NCI-H1436 treated with DMSO at 0.1 percent for 48 hours (cell line): ENCODE data around the gene SMC4.
"Not testable (repeated sequence)": the region's sequence is repeated elsewhere in the genome, so short reads cannot be mapped to it uniquely, and the experiment has no call there.

Experiments used
- DNase-seq: peaks from one replicate; lab custom pipeline; 2025; lab: John Stamatoyannopoulos, UW

The SMC4 gene

DNA sequence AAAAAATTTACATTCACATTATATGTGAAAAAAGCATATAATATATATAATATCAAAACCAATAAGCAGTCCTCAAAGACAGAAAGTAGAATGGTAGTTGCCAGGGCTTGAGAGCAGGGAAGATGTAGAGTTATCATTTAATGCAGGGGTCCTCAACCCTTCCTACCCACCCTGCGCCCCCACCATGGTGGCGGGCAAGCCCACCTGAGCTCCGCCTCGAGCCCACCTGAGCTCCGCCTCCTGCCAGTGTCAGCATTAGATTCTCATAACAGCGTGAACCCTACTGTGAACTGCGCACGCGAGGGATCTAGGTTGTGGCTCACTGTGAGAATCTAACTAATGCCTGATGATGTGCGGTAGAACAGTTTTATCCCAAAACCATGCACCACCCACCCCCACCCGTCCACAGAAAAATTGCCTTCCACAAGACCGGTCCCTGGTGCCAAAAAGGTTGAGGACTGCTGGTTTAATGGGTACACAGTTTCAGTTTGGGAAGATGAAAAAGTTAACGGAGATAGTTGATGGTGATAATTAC, 47.1 kb downstream of the SMC4 start:
- no peak for DNase-seq

DNA sequence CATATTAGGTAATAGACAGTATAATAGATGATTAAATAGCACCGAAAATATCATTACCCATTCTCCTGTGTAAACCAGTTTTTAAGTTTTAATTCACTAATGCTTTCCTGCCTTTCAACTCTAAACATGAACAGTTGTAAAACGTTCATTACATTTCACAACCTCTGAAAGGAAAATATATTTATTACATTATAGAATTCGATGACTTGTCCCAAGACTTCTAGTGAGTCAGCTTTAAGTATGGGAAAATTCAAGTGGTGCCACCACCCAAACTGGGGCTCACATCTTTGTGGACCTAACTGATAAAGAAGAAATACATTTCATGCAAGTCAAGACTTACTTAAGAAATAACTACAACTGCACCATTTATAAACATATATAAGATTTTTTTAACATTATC, 48.1 kb downstream of the SMC4 start:
- no peak for DNase-seq

DNA sequence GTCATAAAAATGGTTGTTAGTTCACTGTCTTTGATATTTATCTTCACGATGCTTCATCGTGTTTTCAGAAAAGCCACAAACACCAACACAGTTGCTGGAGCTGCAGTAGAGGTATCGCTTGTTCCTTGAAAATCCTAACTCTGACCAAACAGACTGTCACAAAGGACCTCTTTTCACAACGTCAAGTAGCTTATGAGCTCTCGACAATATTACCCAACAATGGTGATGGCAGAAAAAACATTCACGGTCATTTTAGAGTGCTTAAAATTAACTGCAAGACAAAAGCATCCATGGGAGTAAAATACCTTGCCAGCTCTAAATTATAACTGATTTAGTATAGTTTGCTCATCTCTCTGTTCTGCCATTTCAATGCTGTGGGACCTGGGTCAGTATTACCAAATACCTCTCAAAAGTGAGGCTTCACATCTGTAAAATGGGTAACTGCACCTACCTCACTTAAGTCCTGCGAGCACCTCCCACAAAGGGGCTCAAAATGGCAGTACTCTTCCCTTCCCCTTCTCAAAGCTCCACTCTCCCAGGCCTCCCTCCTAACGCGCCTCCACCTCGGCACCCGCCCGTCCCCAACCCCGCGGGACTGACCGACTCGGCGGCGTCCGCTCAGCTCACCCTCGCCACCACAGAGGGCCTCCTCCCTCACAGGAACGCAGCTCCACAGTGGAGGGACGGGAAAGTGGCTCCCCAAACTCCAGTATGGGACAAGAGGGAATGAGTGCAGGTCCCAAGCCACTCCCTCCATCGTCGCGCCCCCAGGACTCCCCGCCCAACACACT, 49.6 kb downstream of the SMC4 start:
- no peak for DNase-seq

DNA sequence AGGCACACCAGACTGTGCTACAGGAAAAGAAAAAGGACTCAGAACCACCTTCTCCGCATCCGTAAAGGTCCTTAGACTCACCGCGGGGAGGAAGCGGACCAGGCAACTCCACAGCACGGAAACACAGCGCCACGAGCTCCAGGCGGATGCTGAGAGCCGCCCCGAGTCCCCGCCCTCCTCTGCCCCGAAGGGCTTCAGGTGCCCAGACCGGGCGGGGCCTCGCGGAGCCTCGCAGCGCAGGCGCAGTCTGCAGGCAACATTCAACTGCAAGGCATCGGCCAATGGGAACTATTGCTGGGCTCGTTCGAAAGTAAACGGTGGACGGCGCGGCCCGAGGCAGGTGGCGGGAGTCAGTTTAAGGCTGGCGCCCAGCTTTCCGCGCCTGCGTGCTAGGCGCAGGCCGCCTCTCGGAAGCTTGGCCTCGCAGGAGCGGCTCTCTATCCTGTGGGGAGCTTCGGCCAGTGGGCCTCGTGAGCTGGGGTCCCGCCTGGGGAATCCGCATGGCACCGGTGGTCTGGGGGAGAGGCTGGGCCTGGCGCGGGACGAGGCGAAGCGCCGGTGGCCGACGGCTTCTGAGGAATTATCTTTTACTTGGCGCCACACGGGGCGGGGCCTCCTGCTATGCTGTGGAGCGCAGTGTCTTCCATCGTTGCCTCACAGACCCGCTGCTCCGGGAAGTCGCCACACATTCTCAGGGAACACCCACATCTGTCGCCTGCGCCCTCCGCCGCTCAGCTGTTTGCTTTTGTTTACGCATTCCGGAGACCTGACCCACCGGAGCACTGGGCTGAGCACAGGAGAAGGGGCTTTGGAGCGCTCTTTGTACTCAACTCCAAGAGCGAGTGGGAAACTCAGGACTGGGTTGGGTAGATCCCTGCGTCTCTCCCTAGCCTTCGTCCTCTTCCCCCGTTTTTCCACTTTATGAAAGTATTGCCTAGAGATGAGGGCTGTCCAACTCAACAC, 50.5 kb downstream of the SMC4 start, which contains the start of gene TRIM59:
TSS of gene TRIM59 (minus strand) at position 151 of the 963 bp plus-strand sequence. CDS start 10,603 bp downstream, outside the sequence.
- no peak for DNase-seq

DNA sequence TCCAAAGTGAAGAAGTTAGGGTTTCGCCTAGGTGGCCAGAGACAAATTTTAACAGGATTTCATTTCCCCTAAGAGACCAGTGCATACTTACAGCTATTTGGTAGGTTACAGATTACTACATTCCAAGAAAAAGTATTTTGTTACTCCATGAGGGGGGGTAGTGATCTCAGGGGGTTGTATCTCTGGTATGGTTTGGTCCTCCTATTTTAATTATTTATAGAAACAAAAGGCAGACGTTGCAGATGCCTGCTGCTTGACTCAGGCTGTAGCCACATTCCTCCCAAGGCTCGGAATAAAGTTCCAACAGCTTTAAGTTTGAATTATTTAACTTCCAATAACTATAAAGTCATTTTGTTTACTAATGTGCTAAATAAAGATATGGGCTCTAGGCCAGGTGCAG, 51.4 kb downstream of the SMC4 start:
- no peak for DNase-seq

DNA sequence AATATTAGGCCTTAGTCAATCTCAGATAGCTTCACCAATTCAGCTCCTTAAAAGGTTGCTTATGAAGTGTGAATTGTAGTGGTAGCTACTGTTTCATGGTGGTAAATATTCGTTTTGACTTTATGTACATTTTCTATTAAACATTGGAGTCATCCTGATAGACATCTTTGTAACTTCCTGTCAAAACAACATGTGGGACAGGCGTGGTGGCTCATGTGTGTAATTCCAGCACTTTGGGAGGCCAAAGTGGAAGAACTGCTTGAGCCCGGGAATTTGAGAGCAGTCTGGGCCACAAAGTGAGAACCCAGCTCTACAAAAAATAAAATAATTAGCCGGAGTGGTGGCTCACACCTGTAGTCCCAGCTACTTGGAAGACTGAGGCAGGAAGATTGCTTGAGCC, 52.2 kb downstream of the SMC4 start:
- no peak for DNase-seq

DNA sequence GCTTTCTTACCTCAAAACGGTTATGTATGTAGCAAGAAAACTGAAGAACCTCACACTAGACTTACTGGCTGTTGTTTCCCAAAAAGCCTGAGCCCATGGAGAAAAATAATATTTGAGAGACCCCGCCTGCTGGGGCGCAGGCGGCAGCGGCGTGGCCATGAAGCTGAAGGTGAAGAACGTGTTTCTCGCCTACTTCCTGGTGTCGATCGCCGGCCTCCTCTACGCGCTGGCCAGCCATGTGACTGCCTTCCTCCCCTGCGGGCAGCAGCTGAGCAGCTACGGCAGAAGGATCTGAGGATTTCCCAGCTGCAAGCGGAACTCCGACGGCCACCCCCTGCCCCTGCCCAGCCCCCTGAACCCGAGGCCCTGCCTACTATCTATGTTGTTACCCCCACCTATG, 52.8 kb downstream of the SMC4 start:
- not testable (repeated sequence) for DNase-seq

DNA sequence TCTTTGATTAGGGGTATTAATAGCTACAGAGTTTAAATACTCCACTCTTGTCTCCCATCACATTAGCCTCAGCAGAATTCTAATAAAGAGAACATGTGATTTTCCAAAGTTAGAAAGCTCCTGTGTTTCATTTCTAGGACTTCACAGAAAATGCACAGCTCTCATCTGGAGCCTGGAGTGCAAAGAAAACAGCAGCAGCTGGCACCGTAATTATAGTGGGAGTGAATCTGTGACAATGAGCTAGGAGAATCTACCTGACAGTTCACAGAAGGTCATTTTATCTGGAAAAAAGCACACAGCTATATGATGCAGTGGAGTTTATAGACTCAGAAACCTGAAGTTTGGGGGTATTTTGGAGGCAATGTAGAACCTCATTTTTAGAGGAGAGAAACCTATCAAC, 55.5 kb downstream of the SMC4 start:
- no peak for DNase-seq

DNA sequence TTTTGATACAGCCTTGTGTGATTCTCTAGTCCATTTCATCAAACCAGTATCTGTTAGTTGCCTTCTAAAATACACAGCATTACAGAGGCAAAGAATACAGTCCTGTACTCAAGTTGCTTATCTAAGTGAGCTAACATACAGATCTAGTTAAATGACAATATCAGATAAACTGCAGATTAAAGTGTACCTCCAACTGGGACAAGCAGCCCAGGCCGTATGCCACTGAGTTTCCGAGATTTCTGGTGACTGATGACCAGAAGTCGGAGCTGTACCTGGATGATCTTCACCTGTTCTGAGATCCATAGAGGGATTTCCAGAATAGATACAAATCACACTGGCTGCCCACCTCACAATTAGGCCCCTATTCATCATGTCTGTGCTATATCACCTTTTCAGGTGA, 56.4 kb downstream of the SMC4 start:
- no peak for DNase-seq

DNA sequence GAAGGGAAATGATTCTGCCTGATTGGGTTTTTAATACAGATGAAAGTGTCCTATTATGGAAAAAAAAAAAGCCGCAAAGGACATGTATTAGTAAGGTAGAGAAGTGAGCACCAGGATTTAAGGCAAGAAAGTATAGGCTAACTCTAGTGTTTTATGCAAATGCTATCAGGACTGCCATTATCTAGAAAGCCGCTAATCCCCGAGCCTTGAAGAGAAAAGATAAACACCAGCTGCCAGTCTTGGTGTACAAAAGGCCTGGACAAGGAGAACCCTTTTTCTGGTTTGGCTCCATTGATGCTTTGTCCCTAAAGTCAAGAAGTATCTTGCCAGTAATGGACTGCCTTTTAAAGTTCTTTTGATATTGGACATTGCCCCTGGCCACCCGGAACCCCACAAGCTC, 58.7 kb downstream of the SMC4 start:
- DNase-seq, result no peak

DNA sequence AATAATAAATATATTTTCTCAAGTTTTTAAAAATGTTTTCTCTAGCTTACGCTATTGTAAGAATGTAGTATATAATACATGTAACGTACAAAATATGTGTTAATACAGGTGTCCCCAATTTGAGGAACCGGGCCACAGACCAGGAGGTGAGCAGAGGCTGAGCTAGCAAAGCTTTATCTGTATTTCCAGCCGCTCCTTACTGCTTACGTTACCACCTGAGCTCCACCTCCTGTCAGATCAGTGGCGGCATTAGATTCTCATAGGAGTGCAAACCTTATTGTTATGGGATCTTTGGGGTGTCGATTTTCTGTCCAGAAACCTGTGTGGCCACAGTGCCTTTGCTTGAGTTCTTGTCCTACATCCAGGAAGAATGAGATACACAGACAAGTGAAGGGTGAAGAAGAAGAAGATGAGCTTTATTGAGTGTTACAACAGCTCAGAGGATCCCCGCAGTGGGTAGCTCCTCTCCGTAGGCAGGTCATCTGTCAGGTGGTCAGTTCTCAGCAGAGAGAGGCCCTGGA, 60.1 kb downstream of the SMC4 start:
- DNase-seq, result no peak

DNA sequence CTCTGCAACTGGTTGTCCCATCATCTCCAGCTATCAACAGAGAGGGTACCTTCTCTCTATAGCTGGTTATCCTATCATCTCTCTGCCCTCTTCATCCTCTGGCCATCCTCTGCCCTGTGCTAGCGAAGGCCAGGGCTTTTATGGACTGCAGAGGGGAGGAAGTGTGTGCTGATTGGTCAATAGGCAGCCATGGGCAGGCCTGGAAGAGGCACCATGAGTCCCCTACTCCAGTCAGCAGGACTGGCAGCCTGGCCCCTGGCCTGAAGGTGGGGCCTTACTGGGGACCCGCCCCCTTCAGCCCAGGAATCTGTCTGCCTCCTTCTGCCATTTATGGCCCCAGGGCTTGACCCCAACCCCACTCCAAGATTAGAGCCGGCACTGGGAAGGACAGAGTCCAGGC, 60.6 kb downstream of the SMC4 start:
- no peak for DNase-seq

DNA sequence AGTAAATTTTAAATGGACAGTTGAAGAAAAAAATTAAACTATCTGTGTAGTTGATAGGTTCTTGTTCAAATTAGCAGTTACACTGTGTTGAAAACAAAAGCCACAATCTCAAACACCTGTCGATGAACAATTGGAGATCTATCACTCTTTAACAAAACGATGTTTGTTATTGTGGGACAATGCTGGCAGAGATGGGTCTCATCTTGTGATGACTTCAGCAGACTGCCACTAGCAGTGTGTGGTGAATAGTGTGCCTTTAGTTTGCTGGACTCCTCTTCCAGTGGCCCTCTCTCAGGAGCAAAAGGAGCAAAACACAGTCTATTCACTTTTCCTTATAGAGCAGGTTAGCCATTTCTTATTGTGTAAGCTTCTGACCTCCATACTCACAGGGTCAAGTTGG, 64.9 kb downstream of the SMC4 start:
- no peak for DNase-seq

DNA sequence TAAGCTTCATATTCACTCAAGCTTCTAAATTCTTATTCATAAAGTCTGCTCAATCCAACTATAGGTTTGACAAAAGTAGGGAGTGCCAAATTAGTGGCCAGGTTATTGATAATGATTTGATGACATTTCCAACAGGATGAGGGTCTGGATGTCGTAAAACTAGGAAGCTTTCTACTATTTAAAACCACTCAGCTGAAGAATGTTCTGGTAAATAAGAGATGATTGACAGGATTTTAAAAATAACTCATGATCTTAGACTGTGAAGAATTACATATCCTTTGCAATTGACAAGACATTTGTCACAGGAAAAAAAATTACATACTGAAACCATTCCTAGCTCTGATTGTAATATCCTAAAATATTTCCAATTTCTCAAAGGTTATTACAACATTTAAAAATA, 65.5 kb downstream of the SMC4 start:
- no peak for DNase-seq

DNA sequence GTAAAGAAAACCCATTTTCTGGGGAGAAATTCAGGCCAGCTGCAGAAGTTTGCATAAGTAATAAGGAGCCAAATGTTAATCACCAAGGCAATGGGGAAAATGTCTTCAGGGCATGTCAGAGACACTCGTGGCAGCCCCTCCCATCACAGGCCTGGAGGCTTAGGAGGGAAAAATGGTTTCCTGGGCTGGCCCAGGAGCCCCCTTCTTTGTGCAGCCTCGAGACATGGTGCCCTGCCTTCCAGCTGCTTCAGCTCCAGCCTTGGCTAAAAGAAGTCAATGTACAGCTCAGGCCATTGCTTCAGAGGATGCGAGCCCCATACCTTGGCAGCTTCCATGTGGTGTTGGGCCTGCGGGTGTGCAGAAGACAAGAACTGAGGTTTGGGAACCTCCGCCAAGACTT, 70.7 kb downstream of the SMC4 start:
- no peak for DNase-seq

DNA sequence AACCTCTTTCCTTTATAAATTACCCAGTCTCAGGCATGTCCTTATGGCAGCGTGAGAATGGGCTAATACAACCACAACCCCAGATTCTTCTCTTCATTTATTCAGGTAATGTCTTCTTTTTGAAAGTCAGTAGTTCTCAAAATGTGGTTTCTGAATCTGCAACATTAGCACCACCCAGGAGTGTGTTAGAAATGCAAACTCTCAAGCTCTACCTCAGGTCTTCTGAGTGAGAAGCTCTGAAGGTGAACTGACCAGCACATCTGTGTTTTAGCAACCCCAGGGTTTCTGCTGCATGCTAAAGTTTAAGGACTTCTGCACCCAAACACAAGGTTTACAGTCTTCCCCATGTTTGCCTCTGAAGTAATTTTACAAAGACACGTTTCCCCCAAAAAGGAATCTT, 72.4 kb downstream of the SMC4 start:
- no peak for DNase-seq

DNA sequence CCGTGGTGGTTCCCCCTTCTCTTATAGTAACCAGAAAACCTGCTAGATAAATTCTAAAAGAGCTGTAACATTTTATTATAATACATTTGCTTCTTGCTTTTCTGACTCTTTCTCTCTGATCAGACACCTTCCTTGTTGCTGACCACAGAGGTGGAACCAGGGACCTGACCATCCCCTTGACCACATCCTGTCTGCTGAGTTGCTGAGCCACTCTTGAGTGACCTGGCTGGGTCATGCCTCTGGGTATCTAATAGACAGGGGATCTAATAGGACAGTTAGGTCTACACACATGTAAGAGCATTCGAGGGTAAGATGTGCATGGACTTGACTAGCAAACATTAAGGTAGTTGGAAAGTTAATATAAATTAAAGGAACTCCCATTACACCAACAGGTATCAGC, 72.9 kb downstream of the SMC4 start:
- DNase-seq, result no peak

DNA sequence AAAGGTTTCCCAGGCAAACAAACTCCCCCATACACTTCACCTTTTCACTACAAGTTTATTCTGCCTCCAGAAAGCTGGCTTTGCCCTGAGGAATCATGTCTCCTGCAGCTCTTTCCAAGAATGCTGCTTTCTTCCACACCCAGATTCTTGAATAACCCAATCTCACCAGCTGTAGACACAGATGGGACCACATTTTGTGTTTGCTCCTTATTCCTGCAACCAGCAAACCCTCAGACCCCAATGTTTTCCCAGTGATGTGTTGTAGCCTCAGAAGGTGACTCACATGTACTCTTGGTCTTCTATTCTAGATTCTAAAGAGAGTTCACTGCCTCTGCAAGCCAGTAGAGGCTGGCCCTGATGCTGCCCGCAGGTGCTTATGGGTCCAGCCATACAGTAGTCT, 73.8 kb downstream of the SMC4 start:
- DNase-seq, result no peak

DNA sequence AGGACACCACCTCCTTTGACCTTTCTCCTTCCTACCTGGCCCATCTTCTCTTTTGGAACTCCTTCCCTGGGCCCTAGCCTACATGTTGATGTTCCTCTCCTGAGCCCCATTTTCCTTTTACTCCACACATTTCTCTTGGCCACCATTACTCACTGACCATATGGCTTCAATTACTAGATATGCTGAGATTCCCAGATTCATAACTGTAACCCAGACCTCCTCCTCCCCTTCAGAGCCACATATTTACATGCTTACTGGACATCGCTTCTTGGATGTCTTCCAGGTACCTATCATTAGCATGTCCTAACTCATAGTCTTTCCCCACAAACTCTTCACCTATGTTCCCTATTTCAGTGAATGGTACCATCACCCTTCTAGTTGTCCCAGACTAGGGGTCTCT, 74.5 kb downstream of the SMC4 start:
- no peak for DNase-seq

DNA sequence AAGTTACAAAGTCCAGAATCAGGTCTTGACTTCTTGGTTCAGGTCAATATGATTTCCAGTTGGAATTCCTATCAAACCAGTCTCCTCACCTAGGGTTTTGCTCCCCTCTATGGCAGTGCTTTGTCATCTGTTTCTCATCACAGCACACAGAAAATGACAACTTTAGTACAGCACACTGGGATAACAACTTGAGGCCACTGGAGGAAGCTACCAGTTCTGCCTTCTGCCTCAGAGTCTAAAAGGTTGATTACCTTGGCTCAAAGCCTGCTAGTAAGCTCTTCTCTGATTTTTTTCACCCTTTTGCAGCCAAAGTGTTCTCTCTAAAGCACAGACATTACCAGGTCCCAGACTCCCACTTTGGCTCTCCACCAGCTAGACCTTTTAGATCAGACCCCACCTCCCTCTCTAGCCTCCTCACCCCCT, 75.0 kb downstream of the SMC4 start:
- no peak for DNase-seq

DNA sequence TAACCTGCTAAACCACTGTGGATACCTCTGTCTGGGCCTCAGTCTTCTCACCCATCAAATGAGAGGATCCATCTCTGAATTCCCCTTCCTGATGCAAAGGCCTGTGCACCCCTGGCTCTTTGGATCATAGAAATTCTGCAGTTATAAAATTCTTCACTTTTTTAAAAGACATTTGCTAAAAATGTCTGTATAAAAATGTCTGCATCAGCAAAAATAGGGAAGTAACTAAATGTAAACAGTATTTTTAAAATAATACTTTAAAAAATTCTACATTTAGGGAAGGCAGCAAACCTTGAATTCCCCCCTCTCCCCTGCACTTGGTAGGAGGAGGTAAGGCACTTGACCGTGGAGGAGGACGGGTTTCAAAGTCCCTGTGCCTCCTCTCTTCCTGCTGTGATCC, 75.7 kb downstream of the SMC4 start:
- DNase-seq, result no peak

DNA sequence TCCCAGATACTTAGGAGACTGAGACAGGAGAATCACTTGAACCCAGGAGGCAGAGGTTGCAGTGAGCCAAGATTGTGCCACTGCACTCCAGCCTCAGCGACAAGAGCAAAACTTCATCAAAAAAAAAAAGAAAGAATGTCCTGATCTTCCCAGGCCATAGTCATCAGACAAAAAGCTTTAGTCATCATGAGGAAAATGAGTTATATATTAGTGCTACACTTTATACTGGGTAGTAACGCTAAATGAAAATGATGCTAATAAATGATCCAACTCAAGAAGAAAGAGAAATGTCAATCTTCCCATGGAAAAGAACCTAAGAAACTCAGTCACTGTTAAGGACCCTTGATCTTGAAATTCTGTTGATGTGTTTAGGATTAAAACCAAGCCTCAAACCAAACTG, 76.4 kb downstream of the SMC4 start:
- DNase-seq, result no peak

DNA sequence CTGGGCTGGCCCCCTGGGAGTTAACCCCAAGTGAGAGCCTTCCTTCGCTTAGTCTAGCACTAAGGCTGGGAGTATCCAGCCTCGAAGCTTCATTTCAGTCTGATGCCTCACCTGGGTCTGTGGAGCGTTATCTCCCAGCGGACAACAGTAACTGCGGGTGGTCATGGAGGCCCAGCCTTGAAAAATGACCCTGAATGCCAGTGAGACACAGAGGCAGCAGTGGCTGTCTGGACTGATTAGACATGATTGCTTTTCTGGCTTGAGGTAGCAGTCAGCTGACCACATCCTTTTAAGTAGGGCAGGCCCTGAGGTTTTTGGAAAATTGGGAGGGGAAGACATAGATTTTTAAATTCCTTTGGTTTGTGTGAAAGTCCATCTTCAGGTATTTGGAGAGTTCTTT, 78.3 kb downstream of the SMC4 start:
- DNase-seq, result no peak
